ENCODE measurements around the gene IL17RC. TPM values are rescaled to one million over a fixed set of nuclear protein-coding genes. Genes with fewer than 3 reads are reported as not detected.

The IL17RC gene
- total RNA-seq, 1 experiment from 2014 or later, result 23.6 TPM

- CTCF ChIA-PET, result no interaction called here
- Histone ChIP-seq H3K36me3 (ENCODE audit: control insufficient read depth, insufficient read depth, low read length) (no peaks in the 10 kb centered on the region), H3K27ac (ENCODE audit: low read length) (no peak overlapping the region), H3K27me3 (ENCODE audit: control insufficient read depth, insufficient read depth, low read length) (no peaks in the 10 kb centered on the region), H3K4me3 (ENCODE audit: low read depth in 2 of 2, low read length in 2 of 2) (no peak overlapping the region), H3K9me3 (ENCODE audit: control insufficient read depth, insufficient read depth, low read depth, low read length) (no peaks in the 10 kb centered on the region), H3K4me1 (ENCODE audit: control insufficient read depth, insufficient read depth, low read length) (peaks cover 25% of the 10 kb centered on the region)
- in situ Hi-C loops (cut with HindIII; ENCODE audit: low pct_unique_long_range_greater_than_20kb, low sequenced_read_pairs) (no loop called here), intact Hi-C loops (cut with micrococcal nuclease; ENCODE audit: unreplicated experiment) (no loop called here)
- POLR2A ChIA-PET, result interaction anchor here (0.6 kb wide), 1 partner anchor 24 kb away, joined by 7 read pairs; no protein-coding TSS in a partner anchor
- TF ChIP-seq CTCF (IDR thresholded peaks at IDR 0.05), result no peak
- no peak for TF ChIP-seq TCF7L2 (IDR thresholded peaks at IDR 0.05; ENCODE audit: low read depth, low read length)
- no peak for TF ChIP-seq POLR2AphosphoS5 (IDR thresholded peaks at IDR 0.05; ENCODE audit: low read depth, low read length)
- TF ChIP-seq, protein P1, sequence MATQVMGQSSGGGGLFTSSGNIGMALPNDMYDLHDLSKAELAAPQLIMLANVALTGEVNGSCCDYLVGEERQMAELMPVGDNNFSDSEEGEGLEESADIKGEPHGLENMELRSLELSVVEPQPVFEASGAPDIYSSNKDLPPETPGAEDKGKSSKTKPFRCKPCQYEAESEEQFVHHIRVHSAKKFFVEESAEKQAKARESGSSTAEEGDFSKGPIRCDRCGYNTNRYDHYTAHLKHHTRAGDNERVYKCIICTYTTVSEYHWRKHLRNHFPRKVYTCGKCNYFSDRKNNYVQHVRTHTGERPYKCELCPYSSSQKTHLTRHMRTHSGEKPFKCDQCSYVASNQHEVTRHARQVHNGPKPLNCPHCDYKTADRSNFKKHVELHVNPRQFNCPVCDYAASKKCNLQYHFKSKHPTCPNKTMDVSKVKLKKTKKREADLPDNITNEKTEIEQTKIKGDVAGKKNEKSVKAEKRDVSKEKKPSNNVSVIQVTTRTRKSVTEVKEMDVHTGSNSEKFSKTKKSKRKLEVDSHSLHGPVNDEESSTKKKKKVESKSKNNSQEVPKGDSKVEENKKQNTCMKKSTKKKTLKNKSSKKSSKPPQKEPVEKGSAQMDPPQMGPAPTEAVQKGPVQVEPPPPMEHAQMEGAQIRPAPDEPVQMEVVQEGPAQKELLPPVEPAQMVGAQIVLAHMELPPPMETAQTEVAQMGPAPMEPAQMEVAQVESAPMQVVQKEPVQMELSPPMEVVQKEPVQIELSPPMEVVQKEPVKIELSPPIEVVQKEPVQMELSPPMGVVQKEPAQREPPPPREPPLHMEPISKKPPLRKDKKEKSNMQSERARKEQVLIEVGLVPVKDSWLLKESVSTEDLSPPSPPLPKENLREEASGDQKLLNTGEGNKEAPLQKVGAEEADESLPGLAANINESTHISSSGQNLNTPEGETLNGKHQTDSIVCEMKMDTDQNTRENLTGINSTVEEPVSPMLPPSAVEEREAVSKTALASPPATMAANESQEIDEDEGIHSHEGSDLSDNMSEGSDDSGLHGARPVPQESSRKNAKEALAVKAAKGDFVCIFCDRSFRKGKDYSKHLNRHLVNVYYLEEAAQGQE (IDR thresholded peaks at IDR 0.05; ENCODE audit: insufficient read depth in 1 of 2, low read depth in 2 of 2, low read length in 1 of 2), result no peak
- TF ChIP-seq SIN3A (IDR thresholded peaks at IDR 0.05; ENCODE audit: borderline replicate concordance, insufficient read depth, low read depth, low read length), result no peak
- DNase-seq (ENCODE audit: low read depth, low spot score) (no peak), ATAC-seq (no peak)
- no TSS peak for BruUV-seq (replicated peaks)
Measured at GRCh38 chr3:9914011-9914410, 2.9 kb upstream of the IL17RC start.

- Histone ChIP-seq H3K4me3 (ENCODE audit: low read depth in 2 of 2, low read length in 2 of 2) (peak overlapping the region; percentile 43 to 50), H3K36me3 (ENCODE audit: control insufficient read depth, insufficient read depth, low read length) (no peaks in the 10 kb centered on the region), H3K9me3 (ENCODE audit: control insufficient read depth, insufficient read depth, low read depth, low read length) (no peaks in the 10 kb centered on the region), H3K27me3 (ENCODE audit: control insufficient read depth, insufficient read depth, low read length) (no peaks in the 10 kb centered on the region), H3K4me1 (ENCODE audit: control insufficient read depth, insufficient read depth, low read length) (peaks cover 25% of the 10 kb centered on the region), H3K27ac (ENCODE audit: low read length) (peak overlapping the region; percentile 54; the same call in 1 of the 2 replicates)
- BruUV-seq (replicated peaks), result no TSS peak
- in situ Hi-C loops (cut with HindIII; ENCODE audit: low pct_unique_long_range_greater_than_20kb, low sequenced_read_pairs), result no loop called here
- intact Hi-C loops (cut with micrococcal nuclease; ENCODE audit: unreplicated experiment), result no loop called here
- TF ChIP-seq, protein P1 (IDR thresholded peaks at IDR 0.05; ENCODE audit: insufficient read depth in 1 of 2, low read depth in 2 of 2, low read length in 1 of 2), result no peak
- TF ChIP-seq SIN3A (IDR thresholded peaks at IDR 0.05; ENCODE audit: borderline replicate concordance, insufficient read depth, low read depth, low read length) (no peak), POLR2AphosphoS5 (IDR thresholded peaks at IDR 0.05; ENCODE audit: low read depth, low read length) (no peak), CTCF (IDR thresholded peaks at IDR 0.05) (no peak), TCF7L2 (IDR thresholded peaks at IDR 0.05; ENCODE audit: low read depth, low read length) (no peak)
- ChIA-PET POLR2A (interaction anchor here (0.6 kb wide), 1 partner anchor 24 kb away, joined by 7 read pairs; no protein-coding TSS in a partner anchor), CTCF (no interaction called here)
- ATAC-seq, result peak; percentile 20; the same call in 1 of the 2 replicates
- DNase-seq (ENCODE audit: low read depth, low spot score), result no peak
Measured at GRCh38 chr3:9914559-9915253, 2.2 kb upstream of the IL17RC start.

Data from Panc1 (cell line).